Dermis blood vessel endothelial cell (primary cell): ENCODE data around the gene WDFY2. TPM values are rescaled to one million over a fixed set of nuclear protein-coding genes. Genes with fewer than 3 reads are reported as not detected.

Source experiments
- DNase-seq: peaks from one replicate; pipeline ENCODE4 v3.0.0; 2010
- total RNA-seq: library from RNA; depleted of rRNA; stranded (reverse); fragments of >200 nt; gene quantifications from 2 replicates; pipeline ENCODE4 v1.2.3, GENCODE V29; 2014

WDFY2 gene
- total RNA-seq, 1 donor from 2014 or later = 4.6 TPM

GRCh38 chr13:51772781-51773180 lies 188.5 kb downstream of the WDFY2 start:
- DNase-seq = no peak

DNA sequence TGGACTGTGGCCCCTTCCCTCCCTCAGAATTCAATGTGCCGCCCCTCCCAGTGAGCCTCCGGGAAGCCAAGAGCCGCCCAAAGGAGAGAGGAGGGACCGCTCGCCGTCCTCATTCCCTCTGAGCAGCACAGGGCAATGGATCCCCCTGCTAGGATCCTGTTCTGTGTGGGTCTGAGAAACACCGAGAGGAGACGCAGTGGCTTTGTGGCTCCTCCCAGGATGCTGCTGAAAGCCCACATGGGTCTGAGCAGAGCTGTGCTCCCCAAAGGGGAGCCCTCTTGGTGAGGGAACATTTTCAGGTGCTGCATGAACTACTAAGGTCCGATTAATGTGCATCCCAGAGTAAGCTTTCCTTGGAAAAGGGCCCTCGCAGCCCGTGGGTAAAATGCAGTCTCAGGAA lies 189.3 kb downstream of the WDFY2 start:
- DNase-seq = no peak

GRCh38 chr13:51776179-51776578 lies 191.9 kb downstream of the WDFY2 start:
- DNase-seq = no peak

GRCh38 chr13:51777921-51778320 lies 193.7 kb downstream of the WDFY2 start:
- no peak for DNase-seq

GRCh38 chr13:51778392-51778791 lies 194.1 kb downstream of the WDFY2 start:
- no peak for DNase-seq

DNA sequence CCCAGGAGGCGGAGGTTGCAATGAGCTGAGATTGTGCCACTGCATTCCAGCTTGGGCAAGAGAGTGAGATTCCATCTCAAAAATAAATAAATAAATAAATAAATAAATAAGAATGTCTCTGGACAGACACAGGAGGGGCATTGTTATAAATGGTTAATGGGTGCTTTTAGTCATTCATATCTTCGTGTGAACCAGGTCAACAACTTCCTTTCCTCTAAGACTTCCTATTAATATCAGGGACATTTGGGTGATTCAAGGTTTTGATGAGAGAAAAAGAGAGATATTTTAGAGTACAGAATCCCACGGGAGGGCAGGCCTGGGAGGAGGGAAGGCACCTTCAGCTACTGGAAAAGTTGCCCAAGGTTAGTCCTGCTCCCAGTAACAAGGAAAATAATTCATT lies 195.8 kb downstream of the WDFY2 start:
- no peak for DNase-seq

DNA sequence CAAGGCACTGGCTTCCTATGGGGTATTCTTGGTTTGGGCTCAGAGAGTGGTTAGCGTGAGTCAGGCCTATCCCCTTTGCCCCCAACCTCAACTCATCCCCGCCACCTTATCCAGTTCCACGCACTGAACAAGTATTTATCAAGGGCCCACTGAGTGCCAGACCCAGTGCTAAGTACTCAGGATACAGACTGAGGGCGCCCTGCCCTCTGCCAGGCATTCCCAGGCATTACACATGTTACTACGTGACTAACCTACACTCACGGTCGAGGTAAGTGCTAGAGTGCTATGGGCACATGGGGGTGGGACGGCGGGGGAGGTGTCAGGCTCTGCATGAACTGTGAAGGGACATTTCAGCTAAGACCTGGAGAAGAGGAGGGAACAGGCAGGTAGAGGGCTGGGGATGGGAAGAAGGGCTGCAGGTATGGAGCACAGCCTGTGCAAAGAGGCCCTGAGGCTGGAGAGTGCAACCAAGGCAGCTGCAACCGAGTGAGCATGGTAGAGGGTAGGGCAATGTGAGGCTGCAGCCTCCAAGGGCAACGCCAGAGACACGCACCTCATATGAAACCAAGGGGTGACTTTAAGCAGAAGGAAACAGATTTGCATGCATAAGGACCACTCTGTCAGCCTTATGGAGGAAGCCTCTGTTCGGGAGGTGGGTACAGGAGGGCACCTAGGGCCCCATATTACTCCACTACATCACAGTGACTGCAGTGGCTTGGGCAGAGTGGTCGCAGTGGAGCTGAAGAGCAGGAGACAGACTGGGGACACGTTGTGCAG lies 197.2 kb downstream of the WDFY2 start:
- peak; percentile 65 for DNase-seq

- no peak for DNase-seq
These were observed 197.9 kb downstream of the WDFY2 start for GRCh38 chr13:51782026-51782710.

DNA sequence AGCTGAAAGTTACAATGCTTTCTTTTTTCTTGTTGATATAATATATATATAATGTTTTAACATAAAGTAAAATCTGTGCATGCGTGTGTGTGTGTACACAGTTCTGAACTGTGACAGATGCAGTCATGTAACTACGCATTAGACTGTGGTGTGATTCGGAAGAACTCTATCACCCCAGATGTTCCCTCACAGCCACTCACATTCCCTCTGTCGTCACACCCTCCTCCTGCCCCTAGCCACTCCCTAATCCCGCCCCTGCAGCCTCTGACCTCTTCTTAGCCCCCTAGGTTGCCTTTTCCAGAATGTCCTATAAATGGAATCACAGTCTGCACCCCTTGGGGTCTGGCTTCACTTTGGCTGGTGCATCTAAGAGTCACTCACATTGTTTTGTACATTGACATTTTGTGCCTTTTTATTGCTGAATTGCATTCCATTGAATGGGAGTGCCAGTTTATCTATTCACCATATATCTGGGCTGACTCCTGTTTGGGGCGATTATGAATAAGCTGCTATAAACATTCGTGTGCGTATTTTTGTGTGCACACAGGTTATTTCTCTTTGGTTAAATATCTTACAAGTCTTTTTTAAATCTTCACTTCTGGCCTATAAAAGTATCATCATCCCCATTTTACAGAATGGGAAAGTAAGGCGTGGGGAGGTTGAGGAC lies 199.3 kb downstream of the WDFY2 start:
- no peak for DNase-seq

DNA sequence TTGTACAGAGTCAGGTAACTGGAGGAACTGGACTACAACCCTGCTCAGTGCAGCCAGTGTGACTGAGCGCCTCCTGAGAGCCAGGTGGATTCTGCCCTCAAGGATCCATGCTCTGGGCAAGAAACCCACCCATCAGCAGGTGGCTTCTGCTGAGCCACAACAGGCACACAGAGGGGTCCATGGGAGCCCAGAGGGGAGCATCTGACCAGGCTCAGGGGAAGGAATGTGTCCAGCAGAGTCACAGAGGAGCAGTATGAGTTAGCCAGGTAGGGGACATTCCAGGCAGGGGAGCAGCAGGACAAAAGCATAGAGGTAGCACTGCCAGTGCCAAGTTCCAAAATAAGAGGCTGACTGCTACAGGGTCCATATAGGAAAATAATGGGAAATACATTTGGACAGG lies 199.8 kb downstream of the WDFY2 start:
- DNase-seq = no peak

- DNase-seq = no peak
These were observed 201.6 kb downstream of the WDFY2 start for GRCh38 chr13:51785712-51786424.

DNA sequence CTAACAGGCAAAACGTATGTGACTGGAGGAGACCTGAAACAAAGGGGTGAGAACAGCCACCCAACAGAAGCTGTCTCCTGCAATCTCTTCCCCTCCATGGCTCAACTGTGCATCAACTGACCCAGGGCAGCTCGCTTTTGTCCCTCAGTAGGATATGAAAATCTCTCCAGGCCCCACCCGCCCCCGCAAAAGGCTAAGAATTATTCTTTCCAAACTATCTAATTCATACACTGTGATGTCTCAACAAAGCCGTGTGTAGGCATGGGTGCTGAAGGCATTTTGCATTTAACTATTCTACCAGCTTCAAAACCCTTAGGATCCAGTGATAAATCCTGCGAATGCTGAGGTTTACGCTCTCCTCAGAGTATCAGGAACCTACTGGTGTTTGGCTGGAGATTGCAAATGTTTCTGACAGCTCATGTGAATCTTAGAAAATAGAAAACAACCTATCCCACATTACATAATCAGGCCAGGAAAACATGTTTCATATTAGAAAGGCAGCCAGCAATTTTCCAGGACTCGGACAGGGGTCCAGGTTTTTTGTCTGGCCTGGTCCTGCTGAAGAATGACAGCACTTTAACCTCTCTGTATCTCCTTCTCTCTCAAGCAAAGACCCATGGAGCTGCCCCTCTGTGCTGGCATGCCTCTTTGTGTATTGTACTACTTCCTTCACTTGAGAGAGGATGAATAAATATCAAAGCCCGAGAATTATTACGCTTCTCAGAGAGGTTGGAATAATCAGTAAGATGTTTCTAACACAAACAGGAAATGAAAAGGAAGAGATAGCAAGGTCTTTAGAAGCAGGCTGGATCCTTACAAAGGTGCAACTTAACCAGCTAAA lies 202.4 kb downstream of the WDFY2 start:
- no peak for DNase-seq

DNA sequence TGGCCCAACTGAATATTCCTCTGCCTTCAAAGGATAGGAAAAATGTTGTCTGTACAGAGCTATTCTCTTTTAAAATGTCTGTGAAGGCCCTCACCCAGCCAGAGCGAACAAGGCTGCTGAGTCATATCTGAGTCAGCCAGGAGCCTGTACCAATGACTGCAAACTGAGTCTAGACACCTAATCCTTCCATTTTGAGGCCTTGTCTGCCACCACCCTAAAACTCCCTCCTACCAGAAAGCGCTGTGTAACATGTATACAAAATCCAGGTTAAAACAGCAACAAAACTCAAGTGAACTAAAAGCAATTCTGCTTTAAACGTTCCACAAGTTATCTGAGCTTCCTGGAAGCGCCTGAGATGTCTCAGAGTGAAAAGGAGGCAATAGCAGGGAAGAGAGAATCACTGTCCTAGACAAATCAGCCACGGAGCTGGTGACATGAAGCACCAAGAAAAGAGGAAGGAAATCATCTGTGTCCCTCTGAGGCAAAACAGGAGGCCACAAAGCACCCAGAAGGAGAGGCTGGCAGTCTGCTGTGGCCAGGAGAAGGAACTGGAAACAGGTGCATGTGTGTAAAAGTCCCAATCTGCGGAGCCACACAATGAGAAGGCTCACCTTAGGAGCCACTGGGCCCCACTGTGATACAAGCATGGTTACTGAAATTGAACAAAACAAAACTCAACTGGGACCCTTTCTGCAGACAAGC lies 209.5 kb downstream of the WDFY2 start:
- peak; percentile 75 for DNase-seq

GRCh38 chr13:51794964-51795363 lies 210.7 kb downstream of the WDFY2 start:
- DNase-seq = no peak

GRCh38 chr13:51795419-51795818 lies 211.2 kb downstream of the WDFY2 start:
- no peak for DNase-seq

GRCh38 chr13:51796546-51796945 lies 212.3 kb downstream of the WDFY2 start:
- DNase-seq = no peak

DNA sequence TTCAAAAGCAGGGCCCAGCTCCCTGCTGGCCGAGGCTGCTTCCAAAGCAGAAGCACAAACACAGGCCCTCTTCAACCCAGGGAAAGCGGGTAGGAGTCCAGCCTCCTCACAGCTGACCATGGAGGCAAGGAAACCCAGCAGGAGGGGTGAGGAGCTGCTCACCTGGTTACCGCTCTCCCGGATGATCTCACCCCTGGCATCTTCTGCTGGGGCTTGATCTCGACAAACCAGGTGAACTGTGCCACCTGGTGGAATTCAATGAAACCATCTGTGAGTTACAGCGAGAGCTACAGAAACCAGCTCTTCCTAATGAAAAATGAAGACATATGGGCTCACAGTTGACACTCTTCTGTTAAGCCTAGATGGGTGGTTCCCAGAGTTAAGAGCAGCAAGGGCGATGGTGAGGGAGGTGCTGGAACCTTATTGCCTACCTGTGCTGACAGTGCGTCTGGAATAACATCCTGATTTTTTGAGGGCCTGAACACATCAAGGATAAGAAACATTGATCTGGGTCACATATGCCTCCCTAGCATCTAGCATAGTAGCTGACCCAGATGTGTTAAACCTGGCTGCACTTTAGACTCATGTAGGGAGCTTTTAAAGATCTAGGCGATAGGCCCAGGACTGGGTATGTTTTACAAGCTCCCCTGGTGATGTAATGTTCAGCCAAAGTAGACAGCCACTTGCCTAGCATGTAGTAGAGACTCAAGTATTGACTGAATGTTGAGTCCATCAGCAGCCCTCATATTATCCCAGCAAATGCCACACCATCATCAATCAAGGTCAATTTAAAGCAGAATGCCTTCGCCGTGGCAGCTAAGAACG lies 213.6 kb downstream of the WDFY2 start:
- DNase-seq = peak; percentile 70

DNA sequence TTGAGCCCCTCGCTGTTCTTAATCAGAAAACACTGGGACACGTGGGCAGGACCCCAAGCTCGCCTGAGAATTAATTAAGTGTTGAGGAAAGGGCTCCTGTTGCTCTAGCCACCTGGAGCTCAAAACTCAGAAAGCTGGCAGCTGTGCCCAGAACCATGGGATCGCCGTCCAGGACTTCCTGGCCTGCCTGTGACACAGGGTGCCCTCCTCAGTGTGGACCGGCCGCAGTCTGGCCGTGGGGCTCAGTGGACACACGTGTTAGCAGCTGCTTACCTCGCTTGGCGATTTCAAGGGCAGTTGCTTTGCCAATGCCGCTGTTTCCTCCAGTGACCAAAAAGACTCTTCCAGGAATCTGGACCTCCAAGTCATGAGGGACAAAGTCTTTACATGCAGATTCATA lies 215.0 kb downstream of the WDFY2 start:
- DNase-seq = no peak

GRCh38 chr13:51800486-51800885 lies 216.2 kb downstream of the WDFY2 start:
- no peak for DNase-seq

GRCh38 chr13:51801631-51802099 lies 217.4 kb downstream of the WDFY2 start:
- DNase-seq = peak; percentile 71
